Fibroblast of skin of abdomen (primary cell): ENCODE data around the gene VN1R5.
"Not testable (repeated sequence)": the region's sequence is repeated elsewhere in the genome, so short reads cannot be mapped to it uniquely, and the experiment has no call there.

Experiments
- DNase-seq: peaks from one replicate; pipeline ENCODE4 v3.0.0-alpha.2; 2013

Gene VN1R5

GRCh38 chr1:247274605-247275256, 18.9 kb downstream of the VN1R5 start:
- no peak for DNase-seq

- DNase-seq, result no peak
Measured at GRCh38 chr1:247277191-247277590, 21.3 kb downstream of the VN1R5 start.

- DNase-seq, result no peak
Measured at GRCh38 chr1:247281001-247281574, 25.2 kb downstream of the VN1R5 start.

GRCh38 chr1:247286134-247286670, 30.3 kb downstream of the VN1R5 start:
- no peak for DNase-seq

DNA sequence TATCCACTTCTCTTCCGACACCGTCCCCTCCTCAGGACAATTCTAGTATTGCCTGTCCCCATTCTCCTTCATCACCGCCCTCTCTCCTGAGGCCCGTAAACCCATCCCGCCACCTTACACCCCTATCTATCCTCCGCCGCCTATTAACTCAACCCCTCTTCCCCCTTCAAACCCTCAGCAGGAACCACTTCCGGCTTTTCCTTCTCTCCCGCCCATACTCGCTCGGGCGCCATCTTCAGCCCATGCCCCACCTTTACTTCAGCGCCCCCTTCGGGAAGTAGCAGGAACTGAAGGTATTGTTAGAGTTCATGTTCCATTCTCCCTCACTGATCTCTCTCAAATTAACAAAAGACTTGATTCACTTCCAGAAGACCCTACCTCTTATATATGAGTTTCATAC, 31.6 kb downstream of the VN1R5 start:
- DNase-seq, result no peak

GRCh38 chr1:247288341-247288740, 32.5 kb downstream of the VN1R5 start:
- no peak for DNase-seq

- not testable (repeated sequence) for DNase-seq
Measured at GRCh38 chr1:247289274-247289892, 33.5 kb downstream of the VN1R5 start.

DNA sequence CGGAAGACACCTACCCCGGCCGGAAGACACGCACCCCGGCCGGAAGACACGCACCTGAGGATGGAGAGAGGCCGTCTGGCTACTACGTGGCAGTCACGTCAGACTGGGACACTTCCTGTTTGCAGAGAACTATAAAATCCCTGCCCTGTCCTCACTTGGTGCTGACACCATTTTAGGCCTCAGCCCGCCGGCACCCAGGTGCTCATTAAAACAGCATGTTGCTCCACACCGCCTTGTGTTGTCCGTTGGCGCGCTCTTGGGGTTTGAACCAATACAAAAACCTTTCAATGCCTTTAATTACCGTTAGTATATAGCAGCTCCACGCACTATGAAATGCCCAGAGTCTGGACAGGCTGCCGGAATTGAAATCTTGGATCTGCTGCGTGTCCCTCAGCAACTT, 34.7 kb downstream of the VN1R5 start:
- DNase-seq, result no peak

GRCh38 chr1:247291161-247291560, 35.3 kb downstream of the VN1R5 start:
- no peak for DNase-seq

- no peak for DNase-seq
Measured at GRCh38 chr1:247291833-247292561, 36.1 kb downstream of the VN1R5 start.

- peak; percentile 61 for DNase-seq
Measured at GRCh38 chr1:247293047-247293446, 37.2 kb downstream of the VN1R5 start.

GRCh38 chr1:247294282-247294681, 38.4 kb downstream of the VN1R5 start:
- peak; percentile 76 for DNase-seq

DNA sequence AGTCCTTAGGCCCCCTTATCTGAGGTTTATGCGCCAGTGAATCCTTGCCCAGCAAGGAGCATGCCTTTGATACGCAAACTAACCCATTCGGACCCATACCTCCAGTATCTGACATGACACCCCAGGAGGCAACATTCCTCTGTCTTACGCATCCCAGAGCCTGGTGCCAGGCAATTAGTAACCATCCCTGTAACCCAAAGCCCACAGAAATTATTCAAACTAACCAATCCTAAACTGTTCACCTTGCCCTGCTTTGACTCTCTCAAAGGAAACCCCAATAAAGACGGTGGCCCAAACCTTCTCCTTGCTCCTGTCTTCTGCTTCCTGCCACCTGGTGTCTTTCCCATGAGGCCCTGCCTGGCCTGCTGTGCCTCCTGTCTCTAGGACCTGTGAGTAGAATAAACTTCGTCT, 39.4 kb downstream of the VN1R5 start:
- peak; percentile 18 for DNase-seq

GRCh38 chr1:247295746-247296145, 39.9 kb downstream of the VN1R5 start:
- DNase-seq, result no peak

DNA sequence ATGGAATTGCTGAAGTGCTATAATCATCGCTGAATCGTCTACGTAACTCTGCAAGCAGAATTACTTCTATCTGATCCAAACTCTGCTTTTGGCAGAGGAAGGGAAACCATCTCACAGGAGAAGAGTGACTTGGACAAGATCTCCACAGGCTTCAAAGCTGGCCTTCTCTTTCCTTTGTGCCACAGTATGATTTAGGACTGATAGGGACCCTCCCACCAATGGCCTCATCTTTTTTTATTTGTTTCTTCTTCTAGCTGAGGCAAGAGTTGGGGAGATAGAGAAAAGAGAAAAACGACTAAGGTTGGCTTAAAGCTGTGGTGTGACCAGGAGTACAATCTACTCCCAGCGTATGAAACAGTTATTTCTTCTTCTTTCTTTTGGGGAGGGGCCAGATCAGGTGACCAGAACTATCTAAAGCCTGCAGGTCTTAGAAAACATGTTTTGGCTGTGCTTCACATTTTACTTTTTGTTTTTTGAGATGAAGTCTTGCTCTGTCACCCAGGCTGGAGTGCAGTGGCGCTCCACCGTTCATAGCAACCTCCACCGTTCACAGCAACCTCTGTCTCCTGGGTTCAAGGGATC, 40.8 kb downstream of the VN1R5 start:
- DNase-seq, result no peak

DNA sequence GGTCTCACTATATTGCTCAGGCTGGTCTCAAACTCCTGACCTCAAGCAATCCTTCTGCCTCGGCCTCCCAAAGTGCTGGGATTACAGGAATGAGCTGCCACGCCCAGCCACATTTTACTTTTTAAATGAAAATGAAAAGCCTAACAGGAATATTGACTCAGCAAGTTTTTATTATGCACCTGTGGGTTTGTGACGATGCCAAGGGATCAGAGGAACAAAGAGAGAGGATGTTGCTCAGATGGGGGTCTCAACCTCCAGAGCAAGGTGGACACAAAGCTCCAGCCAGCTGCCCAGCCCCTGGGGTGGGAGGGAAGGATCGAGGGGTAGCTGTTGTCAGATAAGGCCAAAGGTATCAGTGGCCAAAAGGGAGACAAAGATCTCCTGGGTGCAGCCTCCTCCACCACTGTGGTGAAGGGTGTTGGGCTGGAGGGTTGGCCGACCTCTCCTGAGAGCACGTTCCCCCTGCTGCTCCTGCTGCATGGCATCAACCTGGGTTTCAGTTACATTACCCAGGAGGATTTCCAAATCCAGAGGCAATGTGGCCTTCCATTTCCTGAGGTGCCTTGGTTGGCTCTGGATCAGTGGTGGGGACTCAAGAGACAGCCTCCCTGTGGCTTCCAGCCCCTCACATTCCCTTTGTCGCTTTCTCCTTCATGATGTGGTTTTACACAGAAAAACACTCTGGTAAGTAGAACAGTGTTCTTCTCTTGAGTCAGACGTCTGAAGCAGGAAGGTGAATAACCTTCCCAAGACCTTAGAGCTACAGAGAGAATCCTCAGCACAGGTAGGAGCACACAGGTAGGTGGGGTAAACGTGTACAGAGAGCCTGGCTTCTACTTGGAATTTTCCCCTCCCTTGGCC, 41.6 kb downstream of the VN1R5 start:
- DNase-seq, result no peak

DNA sequence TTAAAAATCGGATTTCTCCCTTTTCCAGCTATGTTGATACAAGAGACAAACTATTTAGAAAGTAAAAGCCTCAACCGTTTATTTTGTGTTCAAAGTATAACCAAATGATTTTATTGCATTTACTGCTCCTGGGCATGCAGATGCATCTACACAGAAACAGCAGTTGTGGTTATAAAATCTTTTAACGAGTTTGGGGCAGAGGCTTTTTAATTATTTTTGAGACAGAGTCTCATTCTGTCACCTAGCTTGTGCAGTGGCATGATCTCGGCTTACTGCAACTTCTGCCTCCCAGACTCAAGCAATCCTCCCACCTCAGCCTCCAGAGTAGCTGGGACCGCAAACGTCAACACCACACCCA, 42.2 kb downstream of the VN1R5 start:
- DNase-seq, result no peak

GRCh38 chr1:247298701-247299100, 42.8 kb downstream of the VN1R5 start:
- no peak for DNase-seq

DNA sequence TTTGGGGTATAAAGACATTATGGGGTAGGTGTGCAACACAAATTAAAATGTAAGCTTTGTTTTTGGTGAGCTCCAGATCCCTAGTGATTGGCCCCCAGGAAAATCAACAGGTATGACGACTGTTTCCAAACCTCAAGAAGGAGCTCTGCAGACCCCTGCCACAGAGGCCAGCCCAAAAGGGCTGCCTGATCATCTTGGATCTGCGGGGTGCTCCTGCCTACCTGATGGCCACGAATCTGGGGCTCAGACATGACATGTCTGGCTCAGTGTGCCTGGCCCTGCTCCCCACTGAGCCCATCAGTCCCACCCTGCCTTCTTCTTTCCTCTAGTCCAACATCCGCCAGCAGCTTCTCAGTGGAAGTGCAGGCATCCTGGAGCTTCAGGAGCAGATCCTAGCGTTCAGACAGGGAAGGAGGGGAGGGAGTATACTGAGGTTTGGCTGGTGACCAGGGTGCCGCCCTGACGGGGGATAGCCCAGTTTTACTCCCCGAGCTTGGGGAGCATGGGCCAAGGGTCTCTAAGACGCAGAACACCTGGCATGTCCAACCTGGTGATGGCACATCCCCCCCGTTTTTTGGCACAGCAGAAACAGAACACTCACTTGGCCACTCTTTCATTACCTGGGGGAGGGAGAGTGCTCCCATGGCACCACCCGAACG, 44.0 kb downstream of the VN1R5 start:
- DNase-seq, result no peak

- DNase-seq, result no peak
Measured at GRCh38 chr1:247300491-247301175, 44.8 kb downstream of the VN1R5 start.

DNA sequence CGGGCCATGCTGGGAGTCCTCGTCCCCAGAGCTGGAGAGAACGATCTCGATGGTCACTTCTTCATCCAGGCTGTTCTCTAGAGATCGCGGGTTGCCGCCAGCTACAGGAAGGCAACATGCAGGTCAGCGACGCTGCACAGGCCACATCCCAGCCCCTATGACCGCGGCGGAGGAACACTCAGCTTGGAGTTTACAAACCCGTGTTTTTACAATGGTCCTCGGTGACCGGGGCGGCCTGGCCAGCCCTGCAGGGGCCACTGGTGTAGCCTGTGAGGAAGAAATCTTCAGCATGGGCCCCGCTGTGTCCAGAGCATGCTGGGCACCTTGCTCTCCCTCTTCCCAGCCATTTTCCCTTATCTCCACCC, 45.3 kb downstream of the VN1R5 start:
- DNase-seq, result no peak
